HG02588 (cell line): ENCODE results near the gene UBN2.

ENCODE experiments used
- ATAC-seq: cut with Tn5 transposase; IDR thresholded peaks from one replicate; pipeline ENCODE4 v1.9.1; 2021; ENCODE audit warnings: mild to moderate bottlenecking, moderate library complexity; ENCODE audit not compliant: unreplicated experiment

The UBN2 gene

DNA sequence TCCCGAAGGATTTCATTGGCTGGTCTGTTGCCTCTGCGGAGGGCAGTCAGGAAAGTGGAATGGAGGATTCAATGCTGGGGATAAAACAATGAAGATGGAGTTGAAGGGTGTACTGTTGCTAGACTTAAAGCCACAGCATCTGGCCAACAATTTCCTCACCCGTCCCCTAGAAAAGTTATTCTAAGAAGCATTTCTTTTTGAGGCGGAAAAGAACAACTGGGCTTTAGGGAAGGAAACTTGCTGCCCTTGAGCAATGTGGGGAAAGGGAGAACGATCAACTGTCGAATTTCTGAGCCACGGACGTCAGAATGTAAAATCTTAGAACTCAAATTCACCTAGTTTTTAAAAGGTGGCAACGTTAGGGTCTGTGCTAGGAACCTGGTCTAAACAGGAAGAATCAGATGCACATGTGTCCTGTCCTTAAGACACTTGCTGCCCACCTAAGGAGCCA lies 110.8 kb downstream of the UBN2 start:
- no peak for ATAC-seq

DNA sequence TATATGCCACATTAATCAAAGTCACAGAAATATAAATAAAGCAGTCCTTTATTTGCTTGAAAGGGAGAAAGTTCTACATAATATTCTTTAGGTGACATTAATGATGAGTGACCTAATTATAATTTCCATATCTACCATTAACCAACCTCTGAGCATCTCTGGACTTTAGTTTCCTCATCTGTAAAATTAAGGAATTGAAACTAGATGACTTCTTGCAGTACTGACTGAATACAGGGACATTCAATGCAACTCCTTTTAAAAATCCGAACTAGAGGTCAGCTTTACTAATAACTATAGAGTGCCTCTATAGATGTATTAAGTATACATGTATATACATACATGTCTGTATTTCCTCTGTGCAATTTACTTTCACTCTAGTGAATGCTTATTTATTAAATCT lies 114.0 kb downstream of the UBN2 start:
- ATAC-seq: no peak

DNA sequence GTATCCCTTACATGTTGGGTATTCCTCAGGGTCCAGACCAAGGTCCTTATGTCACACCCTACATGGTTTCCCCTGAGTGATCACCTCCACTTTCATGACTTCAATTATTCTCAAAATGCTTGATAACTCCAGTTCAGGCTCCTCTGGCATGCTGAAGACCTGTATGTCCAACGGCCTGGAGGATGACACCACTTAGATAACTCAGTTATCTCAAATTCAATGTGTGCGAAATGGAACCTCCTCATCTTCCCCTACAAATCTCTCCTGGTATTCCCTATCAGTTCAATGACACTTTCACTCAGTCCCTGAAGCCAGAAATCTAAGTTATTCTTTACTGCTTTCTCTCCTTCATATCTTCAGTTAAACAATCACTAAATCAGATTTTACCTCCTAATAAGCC lies 120.0 kb downstream of the UBN2 start:
- no peak for ATAC-seq

- no peak for ATAC-seq
Observed at GRCh38 chr7:139354729-139355128, 123.7 kb downstream of the UBN2 start.

- no peak for ATAC-seq
Observed at GRCh38 chr7:139355320-139355719, 124.3 kb downstream of the UBN2 start.
